ENCODE data around the gene LTB.

DNA sequence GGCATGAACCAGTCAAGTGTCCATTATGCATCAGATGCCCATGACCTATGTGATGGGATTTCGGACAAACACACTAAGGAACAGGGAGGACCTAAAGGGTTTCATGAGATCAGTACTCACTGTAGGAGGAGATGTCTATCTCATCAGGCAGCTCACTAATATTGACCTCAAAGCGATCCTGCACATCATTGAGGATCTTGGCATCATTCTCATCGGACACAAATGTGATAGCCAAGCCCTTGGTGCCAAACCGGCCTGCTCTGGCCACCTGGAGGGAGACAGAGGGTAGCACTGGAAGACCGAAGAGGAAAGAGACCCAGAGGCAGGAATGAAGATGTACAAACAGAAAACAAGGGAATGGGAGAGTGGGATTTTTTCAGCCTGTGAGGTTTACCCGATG is 51.6 kb downstream of the LTB start:
- TF ChIP-seq TCF4 (CRISPR knock-in tag; IDR thresholded peaks at IDR 0.05; ENCODE audit: borderline replicate concordance): no peak
- TF ChIP-seq CSDC2 (CRISPR knock-in tag; IDR thresholded peaks at IDR 0.05): no peak
- TF ChIP-seq, protein P1, sequence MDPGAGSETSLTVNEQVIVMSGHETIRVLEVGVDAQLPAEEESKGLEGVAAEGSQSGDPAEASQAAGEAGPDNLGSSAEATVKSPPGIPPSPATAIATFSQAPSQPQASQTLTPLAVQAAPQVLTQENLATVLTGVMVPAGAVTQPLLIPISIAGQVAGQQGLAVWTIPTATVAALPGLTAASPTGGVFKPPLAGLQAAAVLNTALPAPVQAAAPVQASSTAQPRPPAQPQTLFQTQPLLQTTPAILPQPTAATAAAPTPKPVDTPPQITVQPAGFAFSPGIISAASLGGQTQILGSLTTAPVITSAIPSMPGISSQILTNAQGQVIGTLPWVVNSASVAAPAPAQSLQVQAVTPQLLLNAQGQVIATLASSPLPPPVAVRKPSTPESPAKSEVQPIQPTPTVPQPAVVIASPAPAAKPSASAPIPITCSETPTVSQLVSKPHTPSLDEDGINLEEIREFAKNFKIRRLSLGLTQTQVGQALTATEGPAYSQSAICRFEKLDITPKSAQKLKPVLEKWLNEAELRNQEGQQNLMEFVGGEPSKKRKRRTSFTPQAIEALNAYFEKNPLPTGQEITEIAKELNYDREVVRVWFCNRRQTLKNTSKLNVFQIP (CRISPR knock-in tag; IDR thresholded peaks at IDR 0.05; ENCODE audit: borderline replicate concordance, low read depth): no peak
- no peak for TF ChIP-seq ESRRG (CRISPR knock-in tag; IDR thresholded peaks at IDR 0.05)
- no peak for TF ChIP-seq CSRNP3 (CRISPR knock-in tag; IDR thresholded peaks at IDR 0.05)
- TF ChIP-seq OSR1 (CRISPR knock-in tag; IDR thresholded peaks at IDR 0.05): no peak
- no peak for TF ChIP-seq ZNF565 (CRISPR knock-in tag; conservative IDR thresholded peaks at IDR 0.05; ENCODE audit: low read depth)
